Esophagus squamous epithelium (tissue), 5 donors: Measurements from ENCODE around the gene PREPL. TPM values are rescaled to one million over a fixed set of nuclear protein-coding genes. Genes with fewer than 3 reads are reported as not detected.

Experiments
- DNase-seq: peaks from one replicate; lab custom pipeline; 2025; lab: John Stamatoyannopoulos, UW
- H3K27ac ChIP-seq, 4 donors: fragments of 200-600 bp; sonication (generic); one replicate each; pipeline ENCODE4 v1.5.1; 2016 to 2019; ENCODE audit warnings: mild to moderate bottlenecking in 1 of 4
- H3K27me3 ChIP-seq, 4 donors: fragments of 200-600 bp; sonication (generic); 1 replicate in 3 of 4; 2 replicates in 1 of 4; pipeline versions ENCODE4 v1.5.1 to v1.6.0; 2017 to 2021; ENCODE audit warnings: antibody characterized with exemption in 1 of 4
- H3K36me3 ChIP-seq, 3 donors: fragments of 200-600 bp; sonication (generic); one replicate each; pipeline ENCODE4 v1.5.1; 2016 to 2019
- H3K4me1 ChIP-seq, 3 donors: fragments of 200-600 bp; sonication (generic); one replicate each; pipeline ENCODE4 v1.5.1; 2017 to 2019
- H3K4me3 ChIP-seq, 4 donors: fragments of 200-600 bp; sonication (generic); 1 replicate in 3 of 4; 2 replicates in 1 of 4; pipeline ENCODE4 v1.5.1; 2016 to 2019; ENCODE audit warnings: mild to moderate bottlenecking in 2 of 4, moderate library complexity in 1 of 4
- H3K9me3 ChIP-seq, 3 donors: fragments of 200-600 bp; sonication (generic); one replicate each; pipeline ENCODE4 v1.5.1; 2016 to 2019
- POLR2A ChIP-seq, 4 donors: fragments of 450-650 bp; IDR thresholded peaks; one replicate each; pipeline ENCODE4 v1.6.1; 2017; ENCODE audit warnings: antibody characterized with exemption in 4 of 4, mild to moderate bottlenecking in 4 of 4, moderate library complexity in 3 of 4
- WGBS, 2 donors: methylation state at CpG; one replicate each; pipeline ENCODE4 v1.1.5; 2018; 5-methylcytosine and 5-hydroxymethylcytosine counted together
- intact Hi-C: fragments of 100-400 bp; cut with DNase I; formaldehyde crosslinking; loops from one replicate; pipeline ENCODE4 v1.15.0; 2022
- total RNA-seq, 4 donors: library from RNA; depleted of rRNA; stranded (reverse); fragments of >200 nt; gene quantifications; one replicate each; pipeline ENCODE4 v1.1.0, GENCODE V29; 2016
- TF ChIP-seq, protein P1 (sequence below), 6 experiments: fragments of 450-650 bp in 4 of 6; fragments of 200-600 bp in 2 of 6; sonication (generic) in 2 of 6; IDR thresholded peaks; one replicate each; pipeline ENCODE4 v1.5.1; 2016 to 2019; ENCODE audit warnings: antibody characterized with exemption in 6 of 6, mild to moderate bottlenecking in 4 of 6, moderate library complexity in 4 of 6
- donor health status: DM: yes; HTN: yes; CAD: no.

Gene PREPL
- total RNA-seq, 4 donors from 2014 or later, result 18.5 to 25.7 (median 23.2) TPM

DNA sequence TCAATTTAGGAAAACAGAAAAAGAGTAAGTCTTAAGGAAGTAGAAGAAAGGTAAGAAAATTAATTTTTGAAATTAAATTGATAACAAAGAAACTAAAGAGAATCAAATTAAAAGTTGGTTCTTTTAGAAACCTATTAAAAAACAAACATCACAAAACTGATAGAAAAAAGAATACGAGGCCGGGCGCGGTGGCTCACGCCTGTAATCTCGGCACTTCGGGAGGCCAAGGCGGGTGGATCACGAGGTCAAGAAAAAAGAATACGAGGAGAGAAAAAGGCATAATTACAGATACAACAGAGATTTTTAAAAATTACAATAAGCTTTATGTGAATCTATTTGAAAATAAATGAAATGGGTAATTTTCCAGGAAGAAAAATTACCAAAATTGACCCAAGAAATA lies 11.8 kb downstream of the PREPL start:
- no peak overlapping the region for H3K4me3 ChIP-seq
- 93 to 95% methylated on average over 10 of the region's 10 CpGs for WGBS, 2 donors
- no peak for DNase-seq
- no peaks in the 10 kb centered on the region for H3K9me3 ChIP-seq
- H3K36me3 ChIP-seq, result peaks cover 0 to 23% (median 0%) of the 10 kb centered on the region in 3 donors
- H3K4me1 ChIP-seq, result peaks cover 3 to 27% (median 3%) of the 10 kb centered on the region in 3 donors
- no peaks in the 10 kb centered on the region for H3K27me3 ChIP-seq
- TF ChIP-seq POLR2A (IDR thresholded peaks at IDR 0.05), result no peak
- TF ChIP-seq, protein P1, sequence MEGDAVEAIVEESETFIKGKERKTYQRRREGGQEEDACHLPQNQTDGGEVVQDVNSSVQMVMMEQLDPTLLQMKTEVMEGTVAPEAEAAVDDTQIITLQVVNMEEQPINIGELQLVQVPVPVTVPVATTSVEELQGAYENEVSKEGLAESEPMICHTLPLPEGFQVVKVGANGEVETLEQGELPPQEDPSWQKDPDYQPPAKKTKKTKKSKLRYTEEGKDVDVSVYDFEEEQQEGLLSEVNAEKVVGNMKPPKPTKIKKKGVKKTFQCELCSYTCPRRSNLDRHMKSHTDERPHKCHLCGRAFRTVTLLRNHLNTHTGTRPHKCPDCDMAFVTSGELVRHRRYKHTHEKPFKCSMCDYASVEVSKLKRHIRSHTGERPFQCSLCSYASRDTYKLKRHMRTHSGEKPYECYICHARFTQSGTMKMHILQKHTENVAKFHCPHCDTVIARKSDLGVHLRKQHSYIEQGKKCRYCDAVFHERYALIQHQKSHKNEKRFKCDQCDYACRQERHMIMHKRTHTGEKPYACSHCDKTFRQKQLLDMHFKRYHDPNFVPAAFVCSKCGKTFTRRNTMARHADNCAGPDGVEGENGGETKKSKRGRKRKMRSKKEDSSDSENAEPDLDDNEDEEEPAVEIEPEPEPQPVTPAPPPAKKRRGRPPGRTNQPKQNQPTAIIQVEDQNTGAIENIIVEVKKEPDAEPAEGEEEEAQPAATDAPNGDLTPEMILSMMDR (IDR thresholded peaks at IDR 0.05), result no peak
- intact Hi-C loops, result no loop called here
- no peak overlapping the region for H3K27ac ChIP-seq

DNA sequence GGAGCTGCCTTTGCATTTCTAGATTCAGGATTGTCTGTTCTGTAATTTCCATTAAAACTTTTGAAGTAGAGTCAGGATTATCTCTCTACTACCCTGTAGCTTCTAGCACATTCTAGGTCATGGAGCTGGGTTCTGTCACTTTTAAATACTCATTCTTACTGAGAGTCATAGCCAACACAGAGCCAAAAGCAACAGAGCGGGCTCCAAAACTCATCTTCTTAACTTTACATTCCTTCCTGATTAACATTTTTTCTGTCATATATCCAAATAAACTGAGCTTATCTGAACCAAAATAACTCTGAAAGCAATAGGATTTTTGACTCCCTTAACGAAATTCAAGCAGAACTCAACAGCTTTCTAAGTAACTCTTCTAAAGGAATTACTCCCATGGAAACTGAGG lies 12.9 kb downstream of the PREPL start:
- Histone ChIP-seq H3K9me3 (no peaks in the 10 kb centered on the region), H3K27ac (peak overlapping the region in 3 of 4 donors; percentile 14 to 39 (median 26))

DNA sequence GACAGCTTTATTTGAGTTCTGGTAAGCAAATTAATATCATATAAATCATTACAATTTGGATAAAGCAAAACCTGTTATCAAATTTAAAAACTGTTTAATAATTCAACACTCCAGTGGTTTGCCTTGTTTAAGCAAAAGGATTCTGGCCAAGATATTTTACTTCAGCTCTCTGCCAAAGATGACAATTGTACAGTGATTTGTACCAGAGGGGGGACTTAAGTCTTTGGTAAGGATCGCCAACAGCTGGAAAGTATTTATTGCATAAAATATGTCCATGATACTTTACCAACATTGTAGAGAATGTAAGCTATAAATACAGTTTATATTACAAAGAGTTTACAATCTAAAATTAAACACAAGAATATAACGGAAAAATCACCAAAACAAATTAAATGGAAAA lies 13.8 kb downstream of the PREPL start:
- TF ChIP-seq, protein P1 (IDR thresholded peaks at IDR 0.05), result no peak
- TF ChIP-seq POLR2A (IDR thresholded peaks at IDR 0.05), result no peak
- H3K36me3 ChIP-seq, result peaks cover 0 to 39% (median 0%) of the 10 kb centered on the region in 3 donors
- H3K9me3 ChIP-seq, result no peaks in the 10 kb centered on the region
- no peak overlapping the region for H3K4me3 ChIP-seq
- no peak for DNase-seq
- 68 to 83% methylated on average over 2 of the region's 2 CpGs for WGBS, 2 donors
- peaks cover 3 to 27% (median 3%) of the 10 kb centered on the region in 3 donors for H3K4me1 ChIP-seq
- intact Hi-C loops, result no loop called here
- H3K27me3 ChIP-seq, result no peaks in the 10 kb centered on the region
- H3K27ac ChIP-seq, result no peak overlapping the region

More for the DNA sequence above, 12.9 kb downstream of the PREPL start:
- TF ChIP-seq, protein P1 (IDR thresholded peaks at IDR 0.05), result no peak
- no peak for TF ChIP-seq POLR2A (IDR thresholded peaks at IDR 0.05)
- peaks cover 0 to 34% (median 0%) of the 10 kb centered on the region in 3 donors for H3K36me3 ChIP-seq
- no peaks in the 10 kb centered on the region for H3K27me3 ChIP-seq
- no peak for DNase-seq
- 66 to 68% methylated on average over 2 of the region's 2 CpGs for WGBS, 2 donors
- H3K4me1 ChIP-seq, result peaks cover 3 to 27% (median 3%) of the 10 kb centered on the region in 3 donors
- H3K4me3 ChIP-seq, result no peak overlapping the region
- intact Hi-C loops, result no loop called here

DNA sequence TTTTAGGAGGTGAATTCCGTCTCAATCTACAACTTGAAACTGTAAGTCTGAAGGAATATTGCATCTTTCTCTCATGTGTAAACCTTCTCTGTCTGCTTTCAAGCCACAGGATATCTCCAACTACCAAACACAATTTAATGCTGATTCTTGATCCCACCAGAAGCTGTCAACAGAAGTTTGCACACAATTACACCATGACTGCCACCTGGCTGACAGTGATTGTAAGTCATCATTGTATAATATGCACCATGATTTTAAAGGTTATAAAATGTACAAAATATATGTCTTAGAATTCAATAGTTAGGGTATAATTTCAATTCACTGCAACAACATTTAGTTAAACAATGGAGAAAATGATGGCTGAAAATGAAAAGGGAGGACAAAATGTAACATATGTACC lies 18.4 kb downstream of the PREPL start:
- H3K9me3 ChIP-seq, result no peaks in the 10 kb centered on the region
- intact Hi-C loops, result no loop called here
- H3K27me3 ChIP-seq, result no peaks in the 10 kb centered on the region
- TF ChIP-seq, protein P1 (IDR thresholded peaks at IDR 0.05), result peak in 4 of 6 experiments; percentile 10 to 44 (median 26)
- no peak for TF ChIP-seq POLR2A (IDR thresholded peaks at IDR 0.05)
- H3K36me3 ChIP-seq, result peaks cover 4 to 80% (median 7%) of the 10 kb centered on the region in 3 donors
- 78 to 89% methylated on average over 1 of the region's 1 CpG for WGBS, 2 donors
- no peak for DNase-seq
- no peak overlapping the region for H3K27ac ChIP-seq
- H3K4me3 ChIP-seq, result no peak overlapping the region
- peaks cover 0 to under 1% (median 0%) of the 10 kb centered on the region in 3 donors for H3K4me1 ChIP-seq

DNA sequence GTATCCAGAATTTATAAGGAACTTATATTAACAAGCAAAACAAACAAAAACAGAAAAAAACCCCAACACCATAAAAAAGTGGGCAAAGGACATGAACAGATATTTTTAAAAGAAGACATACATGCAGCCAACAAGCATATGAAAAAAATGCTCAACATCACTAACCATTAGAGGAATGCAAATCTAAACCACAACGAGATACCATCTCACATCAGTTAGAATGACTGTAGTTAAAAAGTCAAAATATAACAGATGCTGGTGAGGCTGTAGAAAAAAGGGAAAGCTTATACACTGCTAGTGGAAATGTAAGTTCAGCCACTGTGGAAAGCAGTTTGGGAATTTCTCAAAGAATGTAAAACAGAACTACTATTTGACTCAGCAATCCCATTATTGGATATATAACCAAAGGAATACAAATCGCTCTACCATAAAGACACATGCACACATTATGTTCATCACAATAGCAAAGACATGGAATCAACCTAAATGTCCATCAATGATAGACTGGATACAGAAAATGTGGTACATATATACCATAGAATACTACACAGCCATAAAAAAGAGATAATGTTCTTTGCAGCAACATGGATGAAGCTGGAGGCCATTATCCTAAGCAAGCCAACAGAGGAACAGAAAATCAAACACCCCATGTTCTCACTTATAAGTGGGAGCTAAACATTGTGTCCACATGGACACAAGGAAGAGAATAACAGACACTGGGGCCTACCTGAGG lies 25.3 kb downstream of the PREPL start:
- DNase-seq, result no peak
- no peaks in the 10 kb centered on the region for H3K9me3 ChIP-seq
- no peak overlapping the region for H3K27ac ChIP-seq
- peaks cover 10 to 91% (median 11%) of the 10 kb centered on the region in 3 donors for H3K36me3 ChIP-seq
- H3K4me1 ChIP-seq, result peaks cover 0 to under 1% (median 0%) of the 10 kb centered on the region in 3 donors
- intact Hi-C loops, result no loop called here
- no peak overlapping the region for H3K4me3 ChIP-seq
- 84 to 96% methylated on average over 2 of the region's 2 CpGs for WGBS, 2 donors
- H3K27me3 ChIP-seq, result no peaks in the 10 kb centered on the region
- no peak for TF ChIP-seq POLR2A (IDR thresholded peaks at IDR 0.05)
- TF ChIP-seq, protein P1 (IDR thresholded peaks at IDR 0.05), result no peak
